NT2/D1 (cell line): Measurements from ENCODE around the gene CD63.

Source experiments
- SUZ12 ChIP-seq: IDR thresholded peaks from 2 replicates; pipeline ENCODE4 v1.6.1; 2011; ENCODE audit not compliant: insufficient read length, insufficient read depth; ENCODE audit errors: extremely low read depth
- YY1 ChIP-seq: IDR thresholded peaks from 2 replicates; pipeline ENCODE4 v1.6.1; 2011; ENCODE audit not compliant: insufficient read length, insufficient read depth
- ZNF274 ChIP-seq: IDR thresholded peaks from 2 replicates; pipeline ENCODE4 v1.6.1; 2011; ENCODE audit warnings: mild to moderate bottlenecking, low read depth, low read length

DNA sequence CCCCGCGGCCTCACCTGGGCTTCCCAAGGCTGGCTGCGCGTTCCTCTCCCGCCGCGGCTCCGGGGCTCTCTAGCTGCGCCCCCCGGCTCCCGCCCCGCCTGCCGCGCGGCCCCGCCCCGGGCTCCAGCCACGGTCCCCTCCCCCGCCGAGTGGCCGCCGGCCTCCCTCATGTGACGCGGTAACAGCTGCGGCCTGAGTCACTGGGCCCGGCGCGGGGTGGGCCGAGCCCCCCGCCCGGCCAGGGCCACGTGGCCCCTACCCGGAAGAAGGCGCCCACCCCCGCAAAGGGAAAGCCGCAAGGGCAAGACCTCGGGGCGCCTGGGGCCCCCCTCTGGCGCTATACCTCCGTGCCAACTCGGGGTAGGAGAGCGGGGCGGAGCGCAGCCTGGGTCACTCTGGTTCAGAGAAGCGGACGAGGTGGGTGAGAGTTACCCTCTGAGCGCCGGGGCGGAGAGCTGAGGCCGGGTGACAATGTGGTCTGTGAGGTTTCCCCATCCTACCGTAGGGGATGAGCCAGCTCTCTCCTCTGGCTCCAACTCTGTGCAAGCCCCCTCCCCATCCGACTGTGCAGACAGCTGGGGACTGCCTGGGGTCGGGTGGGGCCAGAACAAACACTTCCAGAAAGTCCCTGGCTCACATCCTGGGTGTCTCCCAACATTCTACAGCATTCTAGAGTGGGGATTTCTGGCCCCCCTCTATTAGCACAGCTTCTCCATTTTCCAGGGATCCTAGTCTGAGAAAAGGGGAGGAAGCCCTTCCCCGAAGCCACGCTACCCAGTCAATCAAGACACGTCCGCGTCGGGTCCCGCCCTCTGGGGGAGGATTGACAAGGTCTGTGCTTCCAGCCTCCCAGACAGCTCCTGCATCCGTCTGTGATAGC is at the start of gene CD63:
- TF ChIP-seq SUZ12 (no peak), ZNF274 (no peak), YY1 (no peak)
